ENCODE measurements around the gene PLCXD1. TPM values are rescaled to one million over a fixed set of nuclear protein-coding genes. Genes with fewer than 3 reads are reported as not detected.

Gene PLCXD1
- total RNA-seq, 1 experiment from 2014 or later = 19.1 TPM

DNA sequence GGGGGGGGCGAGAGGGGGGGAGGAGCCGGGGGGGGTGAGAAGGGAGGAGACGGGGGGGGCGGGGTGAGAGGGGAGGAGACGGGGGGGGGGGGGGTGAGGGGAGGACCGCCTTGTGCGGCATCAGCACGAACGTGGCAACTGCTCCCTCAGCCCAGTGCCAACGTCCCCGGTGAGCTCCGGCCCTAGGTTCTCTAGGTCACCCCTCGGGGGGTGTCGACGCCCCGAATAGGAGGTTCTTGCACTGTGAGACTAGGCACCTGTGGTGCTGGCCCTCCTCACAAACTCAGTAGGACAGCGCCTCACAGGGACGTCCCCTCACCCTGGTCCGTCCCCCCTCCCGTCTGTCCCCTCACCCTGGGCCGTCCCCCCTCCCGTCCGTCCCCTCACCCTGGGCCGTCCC, 58.9 kb downstream of the PLCXD1 start:
- Mint-ChIP-seq H3K9me3 (ENCODE audit: low read depth, unreplicated experiment) (peaks cover 7% of the 10 kb centered on the region), H3K27ac (ENCODE audit: unreplicated experiment) (no peak overlapping the region), H3K36me3 (ENCODE audit: insufficient read depth, unreplicated experiment) (peaks cover 41% of the 10 kb centered on the region), H3K27me3 (ENCODE audit: unreplicated experiment) (no peaks in the 10 kb centered on the region), H3K4me3 (ENCODE audit: low read depth, unreplicated experiment) (no peak overlapping the region), H3K4me1 (ENCODE audit: low read depth, unreplicated experiment) (no peaks in the 10 kb centered on the region)
- intact Hi-C loops (cut with micrococcal nuclease; ENCODE audit: unreplicated experiment) = no loop called here
- no TSS peak for BruUV-seq (replicated peaks)
- no peak for DNase-seq
- TF ChIP-seq, protein P1, sequence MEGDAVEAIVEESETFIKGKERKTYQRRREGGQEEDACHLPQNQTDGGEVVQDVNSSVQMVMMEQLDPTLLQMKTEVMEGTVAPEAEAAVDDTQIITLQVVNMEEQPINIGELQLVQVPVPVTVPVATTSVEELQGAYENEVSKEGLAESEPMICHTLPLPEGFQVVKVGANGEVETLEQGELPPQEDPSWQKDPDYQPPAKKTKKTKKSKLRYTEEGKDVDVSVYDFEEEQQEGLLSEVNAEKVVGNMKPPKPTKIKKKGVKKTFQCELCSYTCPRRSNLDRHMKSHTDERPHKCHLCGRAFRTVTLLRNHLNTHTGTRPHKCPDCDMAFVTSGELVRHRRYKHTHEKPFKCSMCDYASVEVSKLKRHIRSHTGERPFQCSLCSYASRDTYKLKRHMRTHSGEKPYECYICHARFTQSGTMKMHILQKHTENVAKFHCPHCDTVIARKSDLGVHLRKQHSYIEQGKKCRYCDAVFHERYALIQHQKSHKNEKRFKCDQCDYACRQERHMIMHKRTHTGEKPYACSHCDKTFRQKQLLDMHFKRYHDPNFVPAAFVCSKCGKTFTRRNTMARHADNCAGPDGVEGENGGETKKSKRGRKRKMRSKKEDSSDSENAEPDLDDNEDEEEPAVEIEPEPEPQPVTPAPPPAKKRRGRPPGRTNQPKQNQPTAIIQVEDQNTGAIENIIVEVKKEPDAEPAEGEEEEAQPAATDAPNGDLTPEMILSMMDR (IDR thresholded peaks at IDR 0.05; ENCODE audit: unreplicated experiment) = no peak
- CTCF ChIA-PET = no interaction called here

GRCh38 chrX:340641-341423, 59.7 kb downstream of the PLCXD1 start:
- TF ChIP-seq, protein P1 (IDR thresholded peaks at IDR 0.05; ENCODE audit: unreplicated experiment) = no peak
- DNase-seq = no peak
- Mint-ChIP-seq H3K9me3 (ENCODE audit: low read depth, unreplicated experiment) (peaks cover 7% of the 10 kb centered on the region), H3K36me3 (ENCODE audit: insufficient read depth, unreplicated experiment) (peaks cover 36% of the 10 kb centered on the region), H3K4me1 (ENCODE audit: low read depth, unreplicated experiment) (no peaks in the 10 kb centered on the region), H3K4me3 (ENCODE audit: low read depth, unreplicated experiment) (no peak overlapping the region), H3K27ac (ENCODE audit: unreplicated experiment) (no peak overlapping the region), H3K27me3 (ENCODE audit: unreplicated experiment) (no peaks in the 10 kb centered on the region)
- CTCF ChIA-PET = no interaction called here
- BruUV-seq (replicated peaks) = no TSS peak
- intact Hi-C loops (cut with micrococcal nuclease; ENCODE audit: unreplicated experiment) = no loop called here

DNA sequence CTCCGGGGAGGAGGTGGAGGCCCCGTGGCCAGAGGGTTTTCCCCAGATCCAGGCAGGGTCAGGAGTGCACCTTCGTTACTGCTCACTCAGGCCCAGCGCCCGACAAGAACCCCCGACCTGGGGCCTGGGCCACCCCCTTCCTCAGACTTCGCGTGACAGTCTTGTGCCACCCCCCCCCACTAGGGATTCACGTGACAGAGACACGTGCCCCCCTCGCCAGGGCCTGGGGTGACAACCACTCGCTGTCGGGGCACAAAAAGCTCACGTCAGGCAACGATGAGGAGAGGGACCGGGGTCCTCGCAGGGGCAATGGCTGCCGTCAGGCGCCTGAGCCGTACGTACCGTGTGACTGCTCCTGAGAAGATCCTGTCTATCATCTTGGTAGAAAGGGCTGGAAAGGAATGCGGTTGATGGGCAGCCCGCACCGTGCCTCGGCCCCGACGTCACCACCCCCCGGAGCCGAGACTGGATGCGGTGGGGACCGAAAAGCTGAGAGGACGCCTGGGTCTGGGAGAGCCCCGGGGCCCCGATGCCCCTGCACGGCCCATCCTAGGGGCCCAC, 60.4 kb downstream of the PLCXD1 start:
- no peaks in the 10 kb centered on the region for H3K4me1 Mint-ChIP-seq (ENCODE audit: low read depth, unreplicated experiment)
- intact Hi-C loops (cut with micrococcal nuclease; ENCODE audit: unreplicated experiment) = no loop called here
- peak overlapping the region; percentile 51 for H3K27ac Mint-ChIP-seq (ENCODE audit: unreplicated experiment)
- peaks cover 36% of the 10 kb centered on the region for H3K36me3 Mint-ChIP-seq (ENCODE audit: insufficient read depth, unreplicated experiment)
- CTCF ChIA-PET = no interaction called here
- peaks cover 3% of the 10 kb centered on the region for H3K9me3 Mint-ChIP-seq (ENCODE audit: low read depth, unreplicated experiment)
- TF ChIP-seq, protein P1 (IDR thresholded peaks at IDR 0.05; ENCODE audit: unreplicated experiment) = no peak
- no peak for DNase-seq
- H3K4me3 Mint-ChIP-seq (ENCODE audit: low read depth, unreplicated experiment) = no peak overlapping the region
- H3K27me3 Mint-ChIP-seq (ENCODE audit: unreplicated experiment) = no peaks in the 10 kb centered on the region
- BruUV-seq (replicated peaks) = no TSS peak

DNA sequence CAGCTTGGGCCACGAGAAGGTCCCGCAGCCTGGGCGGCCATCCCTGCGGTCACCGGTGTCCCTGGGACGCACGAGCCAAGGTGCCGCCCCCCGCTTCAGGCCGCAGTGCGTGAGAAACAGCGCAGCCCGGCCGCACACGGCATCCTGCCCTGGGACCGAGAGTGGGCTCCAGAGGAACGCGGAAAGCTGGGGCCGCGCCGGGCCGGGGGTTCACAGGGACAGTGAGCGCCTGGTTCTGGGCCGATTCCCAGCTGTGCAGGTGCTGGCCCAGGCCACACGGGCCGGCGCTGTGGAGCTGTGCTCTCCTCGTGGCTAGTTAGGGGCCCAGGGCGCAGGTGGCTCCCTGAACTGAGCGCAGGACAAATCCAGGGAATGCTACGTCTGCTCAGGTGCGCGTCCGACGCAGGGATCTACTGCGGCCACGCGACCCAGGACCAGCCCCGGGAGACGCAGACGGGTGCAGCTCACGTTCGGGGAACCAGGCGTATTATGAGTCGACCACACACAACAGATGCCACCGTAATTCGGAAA, 63.3 kb downstream of the PLCXD1 start:
- H3K27me3 Mint-ChIP-seq (ENCODE audit: unreplicated experiment) = no peaks in the 10 kb centered on the region
- no peaks in the 10 kb centered on the region for H3K4me1 Mint-ChIP-seq (ENCODE audit: low read depth, unreplicated experiment)
- TF ChIP-seq, protein P1 (IDR thresholded peaks at IDR 0.05; ENCODE audit: unreplicated experiment) = no peak
- no peak overlapping the region for H3K27ac Mint-ChIP-seq (ENCODE audit: unreplicated experiment)
- BruUV-seq (replicated peaks) = no TSS peak
- H3K9me3 Mint-ChIP-seq (ENCODE audit: low read depth, unreplicated experiment) = peaks cover 7% of the 10 kb centered on the region
- intact Hi-C loops (cut with micrococcal nuclease; ENCODE audit: unreplicated experiment) = no loop called here
- CTCF ChIA-PET = no interaction called here
- peaks cover 14% of the 10 kb centered on the region for H3K36me3 Mint-ChIP-seq (ENCODE audit: insufficient read depth, unreplicated experiment)
- no peak for DNase-seq
- no peak overlapping the region for H3K4me3 Mint-ChIP-seq (ENCODE audit: low read depth, unreplicated experiment)
